ENCODE results near the gene ZNF26. TPM values are rescaled to one million over a fixed set of nuclear protein-coding genes. Genes with fewer than 3 reads are reported as not detected.

ZNF26 gene
- total RNA-seq, 2 experiments from 2014 or later, result 29.1 to 31.9 TPM

DNA sequence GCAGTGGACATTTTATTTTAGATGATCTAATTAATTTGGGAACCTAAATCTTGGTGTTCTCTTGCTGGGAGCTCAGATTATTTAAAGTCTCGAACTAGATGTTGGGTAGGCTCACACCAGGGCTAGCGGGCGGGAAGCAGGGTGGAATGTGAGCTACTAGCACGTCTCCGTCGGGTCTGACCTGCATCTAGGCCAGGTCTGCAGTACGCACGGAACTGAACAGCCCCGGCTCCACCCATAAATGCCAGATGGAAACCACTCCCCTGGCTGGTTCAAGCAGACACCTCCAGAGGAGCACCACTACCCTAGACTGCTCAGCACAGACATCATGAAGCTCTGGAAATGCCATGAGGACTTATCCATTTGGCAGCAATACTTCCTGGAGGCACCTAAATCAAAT is 40.4 kb upstream of the ZNF26 start:
- H3K9me3 Mint-ChIP-seq, result peaks cover 7% of the 10 kb centered on the region
- H3K27me3 Mint-ChIP-seq, result no peaks in the 10 kb centered on the region
- no peak overlapping the region for H3K4me3 Mint-ChIP-seq
- H3K27me3 ChIP-seq (ENCODE audit: control insufficient read depth in 1 of 2, insufficient read depth in 2 of 2, low read length in 2 of 2), result no peaks in the 10 kb centered on the region
- H3K4me1 Mint-ChIP-seq (ENCODE audit: low read depth), result no peaks in the 10 kb centered on the region
- H3K27ac ChIP-seq (ENCODE audit: low read depth in 1 of 2, low read length in 2 of 2), result no peak overlapping the region
- peaks cover 58 to 89% of the 10 kb centered on the region in 2 experiments for H3K9me3 ChIP-seq (ENCODE audit: control insufficient read depth in 1 of 2, insufficient read depth in 1 of 2, low read length in 2 of 2)
- CTCF ChIA-PET, result no interaction called here
- TF ChIP-seq, protein P1, sequence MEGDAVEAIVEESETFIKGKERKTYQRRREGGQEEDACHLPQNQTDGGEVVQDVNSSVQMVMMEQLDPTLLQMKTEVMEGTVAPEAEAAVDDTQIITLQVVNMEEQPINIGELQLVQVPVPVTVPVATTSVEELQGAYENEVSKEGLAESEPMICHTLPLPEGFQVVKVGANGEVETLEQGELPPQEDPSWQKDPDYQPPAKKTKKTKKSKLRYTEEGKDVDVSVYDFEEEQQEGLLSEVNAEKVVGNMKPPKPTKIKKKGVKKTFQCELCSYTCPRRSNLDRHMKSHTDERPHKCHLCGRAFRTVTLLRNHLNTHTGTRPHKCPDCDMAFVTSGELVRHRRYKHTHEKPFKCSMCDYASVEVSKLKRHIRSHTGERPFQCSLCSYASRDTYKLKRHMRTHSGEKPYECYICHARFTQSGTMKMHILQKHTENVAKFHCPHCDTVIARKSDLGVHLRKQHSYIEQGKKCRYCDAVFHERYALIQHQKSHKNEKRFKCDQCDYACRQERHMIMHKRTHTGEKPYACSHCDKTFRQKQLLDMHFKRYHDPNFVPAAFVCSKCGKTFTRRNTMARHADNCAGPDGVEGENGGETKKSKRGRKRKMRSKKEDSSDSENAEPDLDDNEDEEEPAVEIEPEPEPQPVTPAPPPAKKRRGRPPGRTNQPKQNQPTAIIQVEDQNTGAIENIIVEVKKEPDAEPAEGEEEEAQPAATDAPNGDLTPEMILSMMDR (IDR thresholded peaks at IDR 0.05), result no peak
- no peaks in the 10 kb centered on the region for H3K4me1 ChIP-seq (ENCODE audit: insufficient read depth, low read length)
- intact Hi-C loops (cut with DNase I, micrococcal nuclease), result no loop called here
- peaks cover 66% of the 10 kb centered on the region for H3K36me3 Mint-ChIP-seq (ENCODE audit: low read depth)
- no peak overlapping the region for H3K27ac Mint-ChIP-seq
- POLR2A ChIA-PET, result no interaction called here
- H3K36me3 ChIP-seq (ENCODE audit: insufficient read depth, low read length), result peaks cover 58% of the 10 kb centered on the region
- ATAC-seq (ENCODE audit: poor library complexity), result no peak
- no peak for DNase-seq
- H3K4me3 ChIP-seq (ENCODE audit: low read length), result no peak overlapping the region

DNA sequence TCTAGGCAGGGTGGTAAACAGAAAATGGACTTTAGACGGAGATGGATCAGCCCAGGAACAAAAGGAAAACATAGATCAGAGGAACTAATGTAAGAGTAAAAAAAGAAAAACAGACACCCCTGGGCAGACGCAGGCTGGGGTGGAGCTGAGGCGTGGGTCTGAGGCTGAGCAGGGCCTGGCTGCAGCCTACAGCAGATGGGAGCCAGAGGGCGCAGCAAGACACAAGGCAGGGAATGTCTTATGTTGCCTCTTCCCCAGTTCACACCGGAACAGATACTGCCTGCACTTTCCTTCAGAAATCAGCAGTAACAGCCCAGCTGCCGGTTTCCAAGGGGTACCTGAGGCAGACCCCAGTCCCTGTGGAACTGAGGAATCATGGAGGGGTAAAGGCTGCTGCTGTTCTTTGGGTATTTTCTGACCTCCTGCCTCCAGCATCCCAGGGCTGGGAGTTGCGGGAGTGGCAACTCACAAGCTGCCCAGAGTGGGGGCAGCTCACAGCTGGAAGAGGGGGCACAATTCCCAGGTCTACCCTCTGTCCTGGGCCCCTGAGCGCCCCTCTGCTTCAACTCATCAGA is 39.8 kb upstream of the ZNF26 start:
- Histone ChIP-seq H3K4me3 (ENCODE audit: low read length) (no peak overlapping the region), H3K27me3 (ENCODE audit: control insufficient read depth in 1 of 2, insufficient read depth in 2 of 2, low read length in 2 of 2) (no peaks in the 10 kb centered on the region), H3K4me1 (ENCODE audit: insufficient read depth, low read length) (no peaks in the 10 kb centered on the region), H3K27ac (ENCODE audit: low read depth in 1 of 2, low read length in 2 of 2) (no peak overlapping the region), H3K36me3 (ENCODE audit: insufficient read depth, low read length) (peaks cover 57% of the 10 kb centered on the region), H3K9me3 (ENCODE audit: control insufficient read depth in 1 of 2, insufficient read depth in 1 of 2, low read length in 2 of 2) (peaks cover 52 to 87% of the 10 kb centered on the region in 2 experiments)
- H3K4me1 Mint-ChIP-seq (ENCODE audit: low read depth), result no peaks in the 10 kb centered on the region
- H3K36me3 Mint-ChIP-seq (ENCODE audit: low read depth), result peaks cover 61% of the 10 kb centered on the region
- no peak overlapping the region for H3K27ac Mint-ChIP-seq
- ChIA-PET CTCF (no interaction called here), POLR2A (no interaction called here)
- ATAC-seq (ENCODE audit: poor library complexity) (no peak), DNase-seq (no peak)
- H3K27me3 Mint-ChIP-seq, result no peaks in the 10 kb centered on the region
- no peak overlapping the region for H3K4me3 Mint-ChIP-seq
- TF ChIP-seq, protein P1 (IDR thresholded peaks at IDR 0.05), result no peak
- peaks cover 7% of the 10 kb centered on the region for H3K9me3 Mint-ChIP-seq
- intact Hi-C loops (cut with DNase I, micrococcal nuclease), result no loop called here

DNA sequence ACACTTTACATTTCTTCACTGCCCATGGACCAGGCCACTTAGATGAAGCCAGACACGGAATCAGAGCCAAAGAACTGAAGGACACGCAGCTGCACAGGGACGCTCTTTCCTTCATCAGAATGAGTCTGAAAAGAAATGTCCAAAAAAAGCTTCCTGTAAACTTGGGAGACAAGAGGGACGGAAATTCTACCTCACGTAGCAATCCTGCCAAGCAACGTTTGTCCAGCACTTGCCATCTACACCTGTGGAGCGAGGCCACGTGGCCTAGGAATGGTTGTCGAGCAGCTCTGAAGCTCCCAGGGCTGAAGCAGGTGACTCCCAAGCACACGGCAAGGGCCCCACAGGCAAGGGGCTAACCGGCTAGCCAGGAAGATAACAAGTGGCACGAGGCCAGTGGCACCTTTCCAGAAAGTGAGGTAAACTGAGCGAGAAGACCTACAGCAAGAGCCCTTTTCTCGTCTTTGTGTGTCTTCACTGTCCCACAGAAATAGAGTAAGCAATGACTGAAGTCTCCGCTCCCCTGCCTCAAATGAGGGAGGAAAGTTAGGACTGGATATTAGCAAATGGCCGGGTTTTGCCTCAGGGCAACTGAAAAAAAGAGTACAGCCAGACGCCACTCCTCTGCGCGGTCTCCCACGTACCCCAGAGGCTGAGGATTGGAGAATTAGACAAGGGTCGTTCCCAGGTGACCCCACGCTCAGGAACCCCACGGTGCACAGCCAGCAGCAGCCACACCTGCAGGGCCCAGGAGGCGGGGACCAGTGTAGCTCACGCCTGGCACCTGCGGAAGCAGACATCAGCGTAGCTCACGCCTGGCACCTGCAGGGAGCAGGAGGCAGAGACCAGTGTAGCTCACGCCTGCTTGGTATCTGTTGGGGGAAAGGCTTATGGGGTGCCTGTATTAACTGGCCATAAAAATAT is 37.8 kb upstream of the ZNF26 start:
- Histone ChIP-seq H3K27me3 (ENCODE audit: control insufficient read depth in 1 of 2, insufficient read depth in 2 of 2, low read length in 2 of 2) (no peaks in the 10 kb centered on the region), H3K9me3 (ENCODE audit: control insufficient read depth in 1 of 2, insufficient read depth in 1 of 2, low read length in 2 of 2) (peaks cover 35 to 85% of the 10 kb centered on the region in 2 experiments), H3K36me3 (ENCODE audit: insufficient read depth, low read length) (peaks cover 44% of the 10 kb centered on the region), H3K27ac (ENCODE audit: low read depth in 1 of 2, low read length in 2 of 2) (no peak overlapping the region), H3K4me3 (ENCODE audit: low read length) (no peak overlapping the region), H3K4me1 (ENCODE audit: insufficient read depth, low read length) (no peaks in the 10 kb centered on the region)
- ChIA-PET CTCF (no interaction called here), POLR2A (no interaction called here)
- DNase-seq, result no peak
- TF ChIP-seq, protein P1 (IDR thresholded peaks at IDR 0.05), result no peak
- Mint-ChIP-seq H3K9me3 (peaks cover 7% of the 10 kb centered on the region), H3K4me1 (ENCODE audit: low read depth) (no peaks in the 10 kb centered on the region), H3K27me3 (no peaks in the 10 kb centered on the region), H3K4me3 (no peak overlapping the region), H3K27ac (no peak overlapping the region), H3K36me3 (ENCODE audit: low read depth) (peaks cover 51% of the 10 kb centered on the region)
- ATAC-seq (ENCODE audit: poor library complexity), result no peak
- intact Hi-C loops (cut with DNase I, micrococcal nuclease), result no loop called here

Data from CD4-positive, alpha-beta T cell (primary cell).